Hematopoietic multipotent progenitor cell (in vitro differentiated cells): ENCODE data around the gene ARFGAP1. TPM values are rescaled to one million over a fixed set of nuclear protein-coding genes. Genes with fewer than 3 reads are reported as not detected.
"Not testable (repeated sequence)": the region's sequence is repeated elsewhere in the genome, so short reads cannot be mapped to it uniquely, and the experiment has no call there.

Experiments used
- DNase-seq, 3 donors: peaks; one replicate each; pipeline ENCODE4 v3.0.0-alpha.2; 2011 to 2015; ENCODE audit warnings: low read depth in 2 of 3, low spot score in 2 of 3
- total RNA-seq: library from RNA; depleted of rRNA; stranded (reverse); fragments of >200 nt; gene quantifications from one replicate; pipeline ENCODE4 v1.2.3, GENCODE V29; 2012

Gene ARFGAP1
- total RNA-seq, 1 donor = 60.9 TPM

DNA sequence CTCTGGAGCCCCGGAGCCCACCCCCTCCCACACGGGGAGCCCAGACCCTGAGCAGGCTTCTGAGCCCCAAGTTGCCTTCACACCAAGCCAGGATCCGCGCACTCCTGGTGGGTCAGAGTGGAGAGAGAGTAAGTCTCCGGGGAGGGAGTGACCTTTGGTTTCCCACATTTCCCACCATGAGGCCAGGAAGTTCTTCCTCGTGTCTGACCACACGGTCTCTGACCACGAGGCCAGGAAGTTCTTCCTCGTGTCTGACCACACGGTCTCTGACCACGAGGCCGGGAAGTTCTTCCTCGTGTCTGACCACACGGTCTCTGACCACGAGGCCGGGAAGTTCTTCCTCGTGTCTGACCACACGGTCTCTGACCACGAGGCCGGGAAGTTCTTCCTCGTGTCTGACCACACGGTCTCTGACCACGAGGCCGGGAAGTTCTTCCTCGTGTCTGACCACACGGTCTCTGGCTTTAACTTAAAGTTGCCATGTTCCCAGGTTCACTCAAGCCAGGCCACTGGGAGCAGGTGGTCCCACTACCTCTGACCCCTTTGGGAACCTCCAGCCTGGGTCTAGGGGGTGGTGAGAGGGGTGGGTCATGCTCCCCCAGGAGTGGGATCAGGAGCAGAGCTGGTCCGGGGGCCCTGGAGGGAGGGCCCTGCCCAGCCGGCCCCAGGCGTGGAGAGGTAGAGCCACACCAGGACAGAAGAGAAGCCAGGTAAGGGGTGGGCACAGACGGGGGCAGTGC is 33.5 kb downstream of the ARFGAP1 start:
- DNase-seq = not testable (repeated sequence)

DNA sequence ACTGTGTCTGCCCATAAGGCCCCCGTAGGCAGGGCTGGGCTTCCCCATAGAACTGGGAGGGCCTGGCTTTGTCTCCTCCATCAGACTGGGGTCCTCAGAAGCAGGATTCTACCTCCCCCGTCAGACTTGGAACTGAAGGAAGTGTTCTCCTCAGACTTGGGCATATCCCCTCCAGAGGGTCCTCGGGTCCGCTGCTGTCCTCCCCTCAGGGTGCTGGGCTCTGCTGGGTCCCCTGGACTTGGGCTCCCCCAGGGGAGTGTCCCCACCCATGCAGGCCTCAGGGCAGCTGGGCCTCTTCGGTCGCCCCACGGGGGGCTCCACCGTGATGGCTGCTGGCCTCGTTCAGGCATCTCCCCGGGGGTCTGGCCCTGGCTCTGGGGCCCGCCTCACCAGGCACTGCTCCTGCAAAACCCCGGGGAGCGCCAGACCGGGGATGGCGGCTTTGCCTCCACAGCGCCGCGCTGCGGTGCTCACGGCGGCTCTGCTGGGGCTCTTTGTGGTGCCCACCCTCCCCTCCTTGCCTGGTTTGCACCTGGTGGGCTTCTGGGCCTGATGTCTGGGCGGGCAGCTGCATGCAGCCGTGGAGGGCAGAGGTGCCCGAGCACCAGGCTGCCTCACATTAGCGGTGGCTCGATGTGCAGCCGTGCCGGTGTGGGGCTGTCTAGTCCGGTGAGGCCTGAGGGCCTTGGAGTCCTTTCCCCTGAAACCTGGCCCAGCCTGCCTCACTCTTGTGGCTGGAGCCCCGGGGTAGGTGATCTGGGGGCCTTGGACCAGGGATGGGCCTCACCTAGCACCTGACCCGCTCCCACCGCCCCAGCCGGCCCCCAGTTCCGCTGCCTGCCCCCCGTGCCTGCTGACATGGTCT is 34.3 kb downstream of the ARFGAP1 start:
- no peak for DNase-seq

GRCh38 chr20:63307538-63308217 is 35.1 kb downstream of the ARFGAP1 start:
- DNase-seq = no peak

GRCh38 chr20:63308218-63308911 is 35.8 kb downstream of the ARFGAP1 start:
- no peak for DNase-seq

GRCh38 chr20:63309261-63310071 is 36.9 kb downstream of the ARFGAP1 start:
- peak in 2 of 3 donors; percentile 24 to 36 for DNase-seq

DNA sequence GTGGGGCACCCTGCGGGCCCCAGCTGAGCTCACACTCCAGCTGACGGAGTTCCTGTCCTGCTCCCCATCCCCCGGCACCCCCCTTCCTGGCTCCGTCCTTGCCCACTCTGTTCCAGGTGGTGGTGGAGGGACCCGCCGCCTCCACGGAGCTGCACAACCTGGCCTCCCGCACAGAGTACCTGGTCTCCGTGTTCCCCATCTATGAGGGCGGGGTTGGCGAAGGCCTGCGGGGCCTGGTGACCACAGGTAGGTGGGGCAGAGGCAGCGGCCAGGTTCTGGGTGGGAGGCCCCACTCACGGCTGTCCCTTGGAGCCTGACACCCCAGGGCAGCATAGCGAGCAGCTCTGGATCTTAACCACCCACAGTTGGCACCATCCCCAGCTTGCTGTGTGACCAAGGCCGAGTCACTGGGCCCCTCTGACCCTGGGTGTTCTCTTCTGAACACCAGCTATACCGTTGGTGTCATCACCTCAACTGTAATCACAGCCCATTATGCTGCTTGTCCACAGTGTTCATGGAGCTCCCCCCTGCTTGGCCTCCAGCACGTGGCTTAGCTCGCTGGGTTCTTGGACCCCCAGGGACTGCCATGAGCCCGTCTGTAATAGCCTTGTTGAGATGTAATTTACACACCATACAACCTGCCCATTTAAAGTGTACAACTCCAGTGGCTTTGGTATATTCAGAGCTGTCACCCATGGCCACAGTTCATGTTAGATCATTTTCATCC is 37.8 kb downstream of the ARFGAP1 start:
- DNase-seq = no peak

- no peak for DNase-seq
These were observed 38.7 kb downstream of the ARFGAP1 start for GRCh38 chr20:63311186-63311832.

DNA sequence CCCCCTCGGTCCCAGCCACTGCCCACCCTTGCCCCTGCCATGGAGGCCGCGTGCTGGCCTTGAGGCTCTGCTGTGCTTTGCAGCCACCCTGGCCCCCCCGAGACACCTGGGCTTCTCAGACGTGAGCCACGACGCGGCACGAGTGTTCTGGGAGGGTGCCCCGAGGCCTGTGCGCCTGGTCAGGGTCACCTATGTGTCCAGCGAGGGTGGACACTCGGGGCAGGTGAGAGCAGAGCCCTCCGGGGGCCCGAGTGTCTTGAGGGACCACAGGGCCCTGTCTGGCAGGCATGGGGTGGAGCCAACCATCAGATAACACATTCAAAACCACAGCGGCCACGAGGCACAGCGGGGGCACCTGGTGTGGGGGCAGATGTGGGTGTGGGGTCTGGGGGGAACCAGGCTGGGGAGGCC is 39.2 kb downstream of the ARFGAP1 start:
- DNase-seq = no peak

DNA sequence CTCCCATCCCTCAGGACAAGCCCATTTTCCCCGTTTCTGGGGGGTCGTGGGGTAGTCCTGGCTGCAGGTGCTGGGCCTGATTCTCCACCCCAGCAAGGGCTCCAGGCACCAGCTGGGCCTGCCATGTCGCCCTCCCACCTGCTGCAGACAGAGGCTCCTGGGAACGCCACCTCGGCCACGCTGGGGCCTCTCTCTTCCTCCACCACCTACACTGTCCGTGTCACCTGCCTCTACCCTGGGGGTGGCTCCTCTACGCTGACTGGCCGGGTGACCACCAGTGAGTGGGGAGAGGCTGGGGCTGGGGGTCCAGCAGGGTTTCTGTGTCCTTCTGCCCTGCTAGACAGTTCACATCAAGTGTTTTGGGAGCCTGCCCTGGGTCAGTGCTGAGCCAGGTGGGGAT is 39.7 kb downstream of the ARFGAP1 start:
- DNase-seq = no peak

DNA sequence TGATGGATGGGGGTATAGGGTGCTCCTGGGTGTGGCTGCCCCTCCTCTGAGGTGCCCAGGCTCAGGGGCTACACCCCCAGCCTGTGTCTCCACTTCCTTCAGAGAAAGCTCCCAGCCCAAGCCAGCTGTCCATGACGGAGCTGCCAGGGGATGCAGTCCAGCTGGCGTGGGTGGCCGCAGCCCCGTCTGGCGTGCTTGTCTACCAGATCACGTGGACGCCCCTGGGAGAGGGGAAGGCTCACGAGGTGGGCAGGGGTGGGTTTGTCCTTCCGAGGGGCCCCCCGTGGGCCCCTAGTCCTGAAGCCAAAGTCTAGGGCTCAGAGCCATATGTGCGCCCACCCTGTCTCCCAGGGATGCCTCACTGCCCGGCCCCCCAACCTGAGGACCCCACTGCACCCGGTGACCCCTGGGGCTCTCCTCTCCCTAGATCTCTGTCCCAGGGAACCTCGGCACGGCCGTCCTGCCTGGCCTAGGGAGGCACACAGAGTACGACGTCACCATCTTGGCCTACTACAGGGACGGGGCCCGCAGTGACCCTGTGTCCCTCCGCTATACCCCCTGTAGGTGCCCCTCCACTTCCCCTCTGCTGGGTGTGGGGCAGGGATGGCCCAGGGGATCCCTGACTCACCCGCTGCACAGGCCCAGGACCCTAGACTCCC is 40.2 kb downstream of the ARFGAP1 start:
- DNase-seq = no peak

DNA sequence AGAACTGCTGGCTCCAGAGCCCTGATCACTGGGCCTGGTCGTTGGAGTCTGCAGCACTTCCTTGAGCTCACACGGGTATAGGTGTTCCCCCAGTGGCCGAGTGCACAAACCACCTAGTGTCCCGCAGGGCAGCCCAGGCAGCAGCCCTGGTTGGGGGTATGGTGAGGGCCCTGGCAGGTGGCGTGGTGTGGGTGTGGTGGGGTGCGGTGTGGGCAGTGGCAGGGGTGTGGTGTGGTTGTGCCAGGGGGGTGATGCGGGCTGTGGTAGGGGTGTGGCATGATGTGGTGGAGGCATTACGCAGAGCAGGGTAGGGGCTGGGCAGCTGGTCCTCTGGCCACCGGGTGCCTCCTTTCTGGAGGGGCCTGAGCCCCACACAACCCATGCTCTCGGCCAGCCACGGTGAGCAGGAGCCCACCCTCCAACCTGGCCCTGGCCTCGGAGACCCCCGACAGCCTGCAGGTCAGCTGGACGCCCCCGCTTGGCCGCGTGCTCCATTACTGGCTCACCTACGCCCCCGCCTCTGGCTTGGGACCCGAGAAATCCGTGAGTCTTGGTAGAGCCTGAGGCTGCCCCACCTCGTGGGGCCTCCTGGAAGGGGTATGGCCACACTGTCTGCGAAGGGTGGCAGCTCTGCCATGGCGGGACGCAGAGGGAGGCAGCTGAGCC is 40.9 kb downstream of the ARFGAP1 start:
- no peak for DNase-seq

GRCh38 chr20:63314015-63314471 is 41.4 kb downstream of the ARFGAP1 start:
- no peak for DNase-seq

- DNase-seq = no peak
These were observed 42.1 kb downstream of the ARFGAP1 start for GRCh38 chr20:63314566-63315239.

DNA sequence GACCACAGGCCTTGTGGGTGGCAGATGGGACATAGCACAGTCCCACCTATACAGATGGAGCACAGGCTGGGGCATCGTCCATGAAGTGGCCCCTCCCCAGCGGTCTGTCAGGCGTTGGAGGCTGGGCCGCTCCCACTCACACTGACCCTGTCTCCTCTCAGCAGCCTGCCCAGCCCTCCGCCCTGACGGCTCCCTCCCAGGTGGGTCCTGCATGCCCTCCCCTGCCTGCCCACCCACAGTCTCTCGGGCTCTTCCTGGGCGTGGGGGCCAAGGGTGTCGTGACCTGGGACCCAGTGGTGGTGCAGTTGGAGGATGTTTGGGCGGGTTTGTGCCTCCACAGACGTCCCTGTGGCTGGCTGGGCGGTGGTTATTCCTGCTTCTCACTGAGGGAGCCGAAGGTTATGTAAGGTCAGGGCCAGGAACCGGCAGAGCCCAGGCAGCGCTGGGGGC is 42.7 kb downstream of the ARFGAP1 start:
- DNase-seq = no peak

GRCh38 chr20:63315731-63316491 is 43.3 kb downstream of the ARFGAP1 start:
- DNase-seq = no peak

GRCh38 chr20:63316502-63316921 is 43.9 kb downstream of the ARFGAP1 start:
- DNase-seq = no peak
